T-helper 2 cell treated with Interferon-gamma antibody and Interleukin-4, amounts not matched to agents 100 ng/mL and 5 ng/mL, for 36 hours (primary cell): ENCODE results near the gene SIRT6. TPM values are rescaled to one million over a fixed set of nuclear protein-coding genes. Genes with fewer than 3 reads are reported as not detected.
"Not testable (repeated sequence)": the region's sequence is repeated elsewhere in the genome, so short reads cannot be mapped to it uniquely, and the experiment has no call there.

ENCODE experiments used
- intact Hi-C: fragments of 100-400 bp; cut with micrococcal nuclease; formaldehyde crosslinking; loops from one replicate; pipeline ENCODE4 v1.15.1; 2023
- total RNA-seq: library from RNA; stranded (reverse); gene quantifications from 2 replicates; pipeline ENCODE4 v1.2.3, GENCODE V29; 2022

Gene SIRT6
- 34.4 and 35.6 TPM in 2 replicates for total RNA-seq

DNA sequence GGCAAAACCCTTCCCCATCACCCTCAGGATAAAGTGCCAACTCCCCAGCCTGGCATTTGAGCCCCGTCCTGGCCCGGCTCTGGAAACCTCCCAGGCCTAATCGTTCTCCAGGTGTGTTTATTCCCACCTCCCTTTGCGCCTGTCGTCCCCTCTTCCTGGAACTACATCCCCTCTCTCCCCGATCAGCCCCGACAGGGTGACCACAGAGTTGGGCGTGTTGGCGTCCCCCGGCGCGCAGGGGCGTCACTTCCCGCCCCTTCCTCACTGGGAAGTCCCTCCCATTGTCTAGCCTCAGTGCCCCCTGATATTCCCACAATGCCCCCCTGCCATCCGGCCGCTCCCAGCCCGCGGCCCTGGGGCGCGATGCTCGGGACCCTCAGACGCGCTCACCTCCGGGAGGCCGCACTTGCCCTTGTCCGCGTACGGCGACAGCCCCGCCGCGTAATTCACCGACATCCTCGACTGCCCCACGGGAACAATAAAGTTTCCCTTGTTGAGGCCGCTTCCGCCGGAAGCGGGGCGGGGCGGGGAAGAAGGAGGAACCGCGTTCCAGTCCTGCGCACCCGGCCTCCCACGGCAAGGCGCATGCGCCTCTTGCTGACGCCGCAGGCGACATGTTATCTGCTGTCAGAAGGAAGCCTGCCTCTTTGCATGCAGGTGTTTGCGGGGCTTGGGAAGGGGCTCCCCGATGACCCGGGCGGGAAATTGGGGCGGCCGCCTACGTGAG is at the start of gene SIRT6, which contains the start of gene ANKRD24:
TSS of gene SIRT6 (minus strand) at position 480 of the 727 bp plus-strand sequence. CDS start at position 456, 24 bp downstream.
TSS of gene ANKRD24 (plus strand) at position 606 of the 727 bp plus-strand sequence. CDS start 3,737 bp downstream, outside the sequence.
- intact Hi-C loops = loop anchor here (5.0 kb wide), 1 partner anchor 115 kb away; the partner anchor contains the start of gene ZBTB7A

DNA sequence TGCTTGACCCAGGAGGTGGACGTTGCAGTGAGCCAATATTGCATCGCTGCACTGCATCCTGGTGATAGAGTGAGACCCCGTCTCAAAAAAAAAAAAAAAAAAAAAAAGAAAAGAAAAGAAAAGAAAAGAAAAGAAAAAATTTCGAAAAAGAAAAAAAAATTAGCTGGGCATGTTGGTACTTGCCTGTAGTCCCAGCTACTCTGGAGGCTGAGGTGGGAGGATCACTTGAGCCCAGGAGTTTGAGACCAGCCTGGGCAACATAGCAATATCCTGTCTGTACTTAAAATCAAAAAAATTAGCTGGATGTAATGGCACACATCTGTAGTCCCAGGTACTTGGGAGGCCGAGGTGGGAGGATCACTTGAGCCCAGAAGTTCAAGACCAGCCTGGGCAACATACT is 49.8 kb upstream of the SIRT6 start:
- intact Hi-C loops = not testable (repeated sequence)

DNA sequence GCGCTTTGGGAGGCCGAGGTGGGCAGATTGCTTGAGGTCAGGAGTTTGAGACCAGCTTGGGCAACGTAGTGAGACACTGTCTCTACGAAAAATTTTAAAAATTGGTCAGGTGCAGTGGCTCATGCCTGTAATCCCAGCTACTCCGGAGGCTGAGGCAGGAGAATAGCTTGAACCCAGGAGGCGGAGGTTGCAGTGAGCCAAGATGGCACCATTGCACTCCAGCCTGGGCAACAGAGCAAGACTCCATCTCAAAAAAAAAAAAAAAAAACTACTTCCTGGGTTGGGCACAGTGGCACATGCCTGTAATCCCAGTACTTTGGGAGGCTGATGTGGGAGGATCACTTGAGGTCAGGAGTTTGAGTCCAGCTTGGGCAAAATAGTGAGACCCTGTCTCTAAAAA is 49.2 kb upstream of the SIRT6 start:
- intact Hi-C loops = not testable (repeated sequence)

DNA sequence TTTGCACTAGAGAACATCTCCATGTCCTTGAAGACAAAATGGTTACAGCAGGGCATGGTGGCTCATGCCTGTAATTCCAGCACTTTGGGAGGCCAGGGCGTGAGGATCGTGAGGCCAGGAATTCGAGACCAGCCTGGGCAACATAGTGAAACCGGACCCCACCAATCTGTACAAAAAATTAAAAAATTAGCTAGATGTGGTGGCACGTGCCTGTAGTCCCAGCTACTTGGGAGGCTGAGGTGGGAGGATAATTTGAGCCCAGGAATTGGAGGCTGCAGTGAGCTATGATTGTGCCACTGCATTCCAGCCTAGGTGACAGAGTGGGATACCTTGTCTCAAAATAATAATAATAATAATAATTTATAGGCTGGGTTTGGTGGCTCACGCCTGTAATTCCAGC is 47.9 kb upstream of the SIRT6 start:
- intact Hi-C loops = not testable (repeated sequence)

DNA sequence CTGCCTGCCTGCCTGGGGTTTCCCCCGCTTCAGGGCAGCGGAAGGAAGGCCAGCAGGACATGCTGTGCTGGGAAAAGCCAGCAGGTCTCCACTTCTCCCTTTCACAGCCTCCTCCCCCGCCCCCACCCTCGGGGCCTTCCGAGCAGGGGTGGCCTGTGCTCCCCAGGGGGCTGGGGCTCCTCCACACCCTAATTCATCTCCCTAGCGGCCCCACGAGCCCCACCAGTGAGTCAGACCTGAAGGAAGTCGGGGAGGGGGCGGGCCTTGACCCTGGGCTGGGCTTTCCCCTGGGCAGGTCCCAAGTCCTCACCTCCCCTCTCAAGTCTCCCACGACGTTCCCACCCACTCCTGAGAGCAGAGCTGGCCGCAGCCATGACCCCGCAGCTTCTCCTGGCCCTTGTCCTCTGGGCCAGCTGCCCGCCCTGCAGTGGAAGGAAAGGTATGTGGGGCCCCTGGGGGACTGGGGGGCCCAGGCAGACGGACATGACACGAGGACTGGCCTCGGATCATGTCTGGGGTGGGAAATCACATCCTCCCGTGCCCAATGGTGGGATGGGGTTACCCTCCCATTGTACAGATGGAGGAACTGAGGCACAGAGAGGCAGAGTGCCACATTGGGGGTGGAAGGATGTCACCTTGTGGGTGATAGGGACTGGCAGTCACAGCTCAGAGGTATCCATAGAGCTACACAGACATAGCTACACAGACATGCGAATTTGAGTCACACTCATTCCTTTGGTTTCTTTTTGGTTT is 47.0 kb upstream of the SIRT6 start, which contains the start of gene EBI3:
TSS of gene EBI3 (plus strand) at position 345 of the 753 bp plus-strand sequence. CDS start at position 373, 28 bp downstream.
- intact Hi-C loops = no loop called here

DNA sequence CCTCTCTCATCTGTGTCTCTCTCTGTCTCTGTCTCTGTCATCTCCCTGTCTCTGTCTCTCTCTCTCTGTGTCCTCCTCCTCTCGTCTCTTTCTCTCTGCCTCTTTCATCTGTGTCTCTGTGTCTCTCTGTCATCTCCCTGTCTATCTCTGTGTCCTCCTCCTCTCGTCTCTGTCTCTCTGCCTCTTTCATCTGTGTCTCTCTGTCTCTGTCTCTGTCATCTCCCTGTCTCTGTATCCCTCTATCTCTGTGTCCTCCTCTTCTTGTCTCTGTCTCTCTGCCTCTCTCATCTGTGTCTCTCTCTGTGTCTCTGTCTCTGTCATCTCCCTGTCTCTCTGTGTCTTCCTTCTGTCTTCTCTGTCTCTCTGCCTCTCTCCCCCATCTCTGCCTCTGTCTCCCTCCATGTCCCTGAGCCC is 46.4 kb upstream of the SIRT6 start:
- intact Hi-C loops = no loop called here

DNA sequence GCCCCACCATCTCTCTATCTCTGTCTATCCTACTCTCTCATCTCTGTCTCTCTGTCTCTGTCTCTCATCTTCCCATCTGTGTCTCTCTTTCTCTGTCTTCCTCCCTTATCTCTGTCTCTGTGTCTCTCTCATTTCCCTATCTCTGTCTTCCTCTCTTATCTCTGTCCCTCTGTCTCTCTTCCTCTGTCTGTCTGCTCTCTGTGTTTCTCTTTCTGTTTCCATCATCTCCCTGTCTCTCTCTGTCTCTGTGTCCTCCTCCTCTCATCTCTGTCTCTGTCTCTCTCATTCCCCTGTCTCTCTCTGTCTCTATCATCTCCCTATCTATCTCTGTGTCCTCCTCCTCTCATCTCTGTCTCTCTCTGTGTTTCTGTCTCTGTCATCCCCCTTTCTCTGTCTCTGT is 45.4 kb upstream of the SIRT6 start:
- intact Hi-C loops = no loop called here

DNA sequence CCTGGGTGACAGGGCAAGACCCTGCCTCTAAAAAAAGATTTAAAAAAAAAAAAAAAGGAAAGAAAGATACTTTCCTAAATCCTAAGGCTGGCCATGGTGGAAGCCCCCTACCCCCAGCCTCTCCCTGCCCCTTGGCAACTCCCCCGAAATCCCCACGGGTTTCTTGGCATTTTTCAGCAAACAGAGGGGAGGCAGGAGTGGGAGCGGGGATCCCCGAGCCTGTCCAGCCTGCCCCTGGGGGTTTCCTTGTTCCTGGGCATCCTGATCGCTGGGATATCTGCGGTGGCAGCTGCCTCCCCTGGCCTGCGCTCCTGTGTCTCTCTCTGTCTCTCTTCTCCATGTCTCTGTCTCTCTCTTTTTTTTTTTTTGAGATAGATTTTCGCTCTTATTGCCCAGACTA is 43.5 kb upstream of the SIRT6 start:
- intact Hi-C loops = no loop called here

DNA sequence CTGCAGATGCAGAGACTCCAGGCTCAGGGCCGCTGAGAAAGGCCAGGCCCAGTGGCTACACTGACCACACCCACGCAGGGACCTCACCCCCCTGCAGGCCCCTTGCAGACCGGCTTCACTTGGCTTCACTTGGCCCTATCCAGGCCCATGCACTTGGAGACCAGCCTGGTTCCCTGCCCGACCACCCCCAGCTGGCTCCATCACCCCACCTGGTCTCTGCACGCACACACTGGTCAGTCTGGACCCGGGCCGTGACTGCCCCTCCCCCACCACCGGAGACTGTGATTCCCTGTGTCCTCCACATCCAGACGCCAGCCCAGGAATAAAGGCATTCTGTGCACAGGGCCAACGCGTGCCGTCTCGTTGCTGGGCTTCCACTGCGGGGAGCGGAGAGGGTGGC is 42.1 kb upstream of the SIRT6 start:
- intact Hi-C loops = no loop called here

DNA sequence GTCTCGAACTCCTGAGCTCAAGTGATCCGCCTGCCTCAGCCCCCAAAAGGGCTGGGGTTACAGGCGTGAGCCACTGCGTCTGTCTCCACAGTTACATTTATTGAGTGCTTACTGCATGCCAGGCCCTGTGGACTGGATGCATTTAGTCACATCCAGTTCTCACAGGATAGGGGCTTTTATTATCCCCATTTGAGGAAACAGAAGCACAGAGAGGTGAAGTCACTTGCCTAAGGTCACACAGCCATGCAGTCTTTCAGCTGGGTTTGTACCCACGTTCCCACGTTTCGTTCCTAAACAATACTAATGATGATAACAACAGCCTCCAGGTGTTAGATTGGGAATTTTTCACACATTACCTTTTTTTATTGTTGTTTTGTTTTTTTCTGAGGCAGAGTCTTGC is 37.8 kb upstream of the SIRT6 start:
- intact Hi-C loops = no loop called here

DNA sequence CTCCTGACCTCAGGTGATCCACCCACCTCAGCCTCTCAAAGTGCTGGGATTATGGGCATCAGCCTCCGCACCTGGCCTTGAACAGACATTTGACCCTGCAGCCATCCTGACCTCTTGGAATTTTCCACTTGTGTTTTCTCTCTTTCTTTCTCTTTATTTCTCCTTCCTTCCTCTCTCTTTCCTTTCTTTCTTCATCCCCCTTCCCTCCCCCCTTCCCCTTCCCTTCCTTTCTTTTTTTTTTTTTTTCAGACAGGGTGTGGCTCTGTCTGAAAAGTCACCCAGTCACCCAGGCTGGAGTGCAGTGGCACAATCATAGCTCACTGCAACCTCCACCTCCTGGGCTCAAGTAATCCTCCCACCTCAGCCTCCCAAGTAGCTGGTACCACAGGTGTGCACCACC is 36.2 kb upstream of the SIRT6 start:
- intact Hi-C loops = not testable (repeated sequence)

DNA sequence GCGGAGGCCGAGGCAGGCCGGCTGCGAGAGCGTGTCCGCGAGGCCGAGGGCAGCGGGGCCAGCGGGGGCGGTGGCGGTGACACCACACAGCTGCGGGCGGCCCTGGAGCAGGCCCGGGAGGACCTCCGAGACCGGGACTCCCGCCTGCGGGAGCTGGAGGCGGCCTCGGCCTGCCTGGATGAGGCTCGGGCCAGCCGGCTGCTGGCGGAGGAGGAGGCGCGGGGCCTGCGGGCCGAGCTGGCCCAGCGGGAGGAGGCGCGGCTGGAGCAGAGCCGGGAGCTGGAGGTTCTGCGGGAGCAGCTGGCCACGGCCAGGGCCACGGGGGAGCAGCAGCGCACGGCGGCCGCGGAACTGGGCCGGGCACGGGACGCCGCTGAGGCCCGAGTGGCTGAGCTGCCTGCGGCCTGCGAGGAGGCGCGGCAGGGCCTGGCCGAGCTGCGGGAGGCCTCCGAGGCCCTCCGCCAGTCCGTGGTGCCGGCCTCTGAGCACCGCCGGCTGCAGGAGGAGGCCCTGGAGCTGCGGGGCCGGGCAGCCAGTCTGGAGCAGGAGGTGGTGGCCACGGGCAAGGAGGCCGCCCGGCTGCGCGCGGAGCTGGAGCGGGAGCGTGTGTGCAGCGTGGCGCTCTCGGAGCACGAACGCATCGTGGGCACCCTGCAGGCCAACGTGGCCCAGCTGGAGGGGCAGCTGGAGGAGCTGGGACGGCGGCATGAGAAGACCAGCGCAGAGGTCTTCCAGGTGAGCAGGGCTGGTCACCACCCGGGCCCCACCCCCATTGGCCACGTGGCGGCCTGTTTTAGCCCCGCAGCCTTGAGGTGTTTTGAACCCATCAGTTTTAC is 35.3 kb upstream of the SIRT6 start:
- intact Hi-C loops = no loop called here

DNA sequence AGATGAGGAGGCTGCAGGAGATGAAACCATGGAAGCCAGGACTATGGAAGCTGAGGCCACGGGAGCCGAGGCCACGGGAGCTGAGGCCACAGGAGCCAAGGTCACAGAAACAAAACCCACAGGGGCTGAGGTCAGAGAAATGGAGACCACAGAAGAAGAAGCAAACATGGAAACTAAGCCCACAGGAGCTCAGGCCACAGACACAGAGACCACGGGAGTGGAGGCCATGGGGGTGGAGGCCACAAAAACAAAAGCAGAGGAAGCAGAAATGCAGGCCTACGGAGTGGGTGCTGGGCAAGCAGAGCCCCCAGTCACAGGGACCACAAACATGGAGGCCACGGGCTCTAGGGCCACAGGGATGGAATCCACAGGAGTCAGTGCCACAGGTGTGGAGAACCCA is 34.5 kb upstream of the SIRT6 start:
- intact Hi-C loops = no loop called here

DNA sequence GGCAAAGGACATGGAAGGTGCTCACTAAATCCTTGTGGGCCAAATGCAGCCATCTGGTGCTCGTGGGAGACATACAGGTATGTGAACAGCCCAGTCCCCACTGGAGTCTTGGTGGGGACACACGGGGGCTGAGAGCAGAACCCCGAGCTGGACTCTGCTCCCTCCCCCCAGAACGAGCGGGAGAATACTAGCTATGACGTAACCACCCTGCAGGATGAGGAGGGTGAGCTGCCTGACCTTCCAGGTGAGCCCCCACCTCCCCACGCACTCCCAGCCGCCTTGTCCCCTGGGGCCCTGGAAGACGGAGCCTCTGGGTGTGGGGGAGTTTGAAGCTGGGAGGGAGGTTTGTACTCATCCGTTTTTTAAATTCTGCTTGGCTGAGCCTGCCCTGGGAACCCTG is 33.4 kb upstream of the SIRT6 start:
- intact Hi-C loops = no loop called here

DNA sequence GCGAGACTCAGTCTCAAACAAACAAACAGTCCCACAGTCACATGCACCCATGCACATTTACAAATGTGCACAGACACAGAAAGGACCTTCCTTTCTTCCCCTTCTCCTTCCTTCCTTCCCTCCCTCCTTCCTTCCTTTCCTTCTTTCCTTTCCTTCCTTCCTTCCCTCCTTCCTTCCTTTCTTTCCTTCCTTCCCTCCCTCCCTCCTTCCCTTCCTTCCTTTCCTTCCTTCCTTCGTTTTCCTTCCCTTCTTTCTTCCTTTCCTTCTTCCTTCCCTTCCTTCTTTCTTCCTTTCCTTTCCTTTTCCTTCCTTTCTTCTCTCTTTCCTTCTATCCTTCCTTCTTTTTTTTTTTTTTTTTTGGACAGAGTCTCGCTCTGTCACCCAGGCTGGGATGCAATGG is 30.8 kb upstream of the SIRT6 start:
- intact Hi-C loops = no loop called here

DNA sequence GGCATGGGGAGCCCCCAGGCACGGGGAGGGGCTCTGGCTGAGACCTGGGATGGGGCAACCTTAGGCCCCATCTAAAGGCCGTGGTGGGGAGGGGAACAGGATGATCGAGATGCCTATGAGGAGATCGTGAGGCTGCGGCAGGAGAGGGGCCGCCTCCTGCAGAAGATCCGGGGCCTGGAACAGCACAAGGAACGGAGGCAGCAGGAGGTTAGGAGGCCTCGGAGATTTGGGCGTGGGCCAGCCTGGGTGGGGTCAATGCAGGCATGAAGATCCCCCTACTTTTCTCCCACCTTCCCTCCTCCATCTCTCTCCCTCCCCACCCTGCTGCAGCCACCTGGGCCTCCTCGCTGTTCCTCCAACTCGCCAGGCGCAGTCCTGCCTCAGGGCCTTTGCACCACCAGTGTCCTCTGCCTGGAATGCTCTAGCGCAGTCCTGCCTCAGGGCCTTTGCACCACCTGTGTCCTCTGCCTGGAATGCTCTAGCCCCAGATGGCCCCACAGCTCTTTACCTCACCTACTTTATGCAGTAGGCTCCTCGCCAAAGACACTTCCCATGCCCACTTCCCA is 27.9 kb upstream of the SIRT6 start:
- intact Hi-C loops = no loop called here

DNA sequence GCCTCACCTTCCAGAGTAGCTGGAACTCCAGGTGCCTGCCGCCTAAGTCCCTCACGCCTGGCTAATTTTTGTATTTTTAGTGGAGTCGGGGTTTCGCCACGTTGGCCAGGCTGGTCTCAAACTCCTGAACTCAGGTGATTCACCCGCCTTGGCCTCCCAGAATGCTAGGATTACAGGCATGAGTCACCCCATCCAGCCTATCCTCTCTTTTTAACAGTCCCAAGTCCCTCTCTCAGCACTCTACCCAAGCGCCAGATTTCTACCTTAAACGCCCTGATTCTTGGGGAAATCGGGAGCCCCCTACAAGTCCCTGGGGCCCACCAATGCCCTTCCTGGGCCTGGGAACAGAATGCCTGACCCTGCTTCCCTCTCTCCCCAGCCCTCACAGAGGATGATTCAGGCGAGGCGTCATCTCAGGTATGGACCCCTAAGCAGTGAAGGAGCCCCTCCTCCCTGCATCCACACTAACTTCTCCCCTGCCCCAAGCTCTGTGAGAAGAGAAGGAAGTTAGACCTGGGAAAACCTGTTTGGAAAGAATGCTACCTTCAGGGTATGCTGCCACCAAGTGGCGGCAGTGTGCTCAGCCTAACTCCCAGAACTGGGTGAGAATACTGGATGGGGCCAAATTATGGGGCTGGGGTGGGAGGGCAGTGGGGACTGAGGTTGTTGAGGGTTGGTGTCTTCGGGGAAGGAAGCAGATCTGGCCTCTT is 26.2 kb upstream of the SIRT6 start:
- intact Hi-C loops = no loop called here

DNA sequence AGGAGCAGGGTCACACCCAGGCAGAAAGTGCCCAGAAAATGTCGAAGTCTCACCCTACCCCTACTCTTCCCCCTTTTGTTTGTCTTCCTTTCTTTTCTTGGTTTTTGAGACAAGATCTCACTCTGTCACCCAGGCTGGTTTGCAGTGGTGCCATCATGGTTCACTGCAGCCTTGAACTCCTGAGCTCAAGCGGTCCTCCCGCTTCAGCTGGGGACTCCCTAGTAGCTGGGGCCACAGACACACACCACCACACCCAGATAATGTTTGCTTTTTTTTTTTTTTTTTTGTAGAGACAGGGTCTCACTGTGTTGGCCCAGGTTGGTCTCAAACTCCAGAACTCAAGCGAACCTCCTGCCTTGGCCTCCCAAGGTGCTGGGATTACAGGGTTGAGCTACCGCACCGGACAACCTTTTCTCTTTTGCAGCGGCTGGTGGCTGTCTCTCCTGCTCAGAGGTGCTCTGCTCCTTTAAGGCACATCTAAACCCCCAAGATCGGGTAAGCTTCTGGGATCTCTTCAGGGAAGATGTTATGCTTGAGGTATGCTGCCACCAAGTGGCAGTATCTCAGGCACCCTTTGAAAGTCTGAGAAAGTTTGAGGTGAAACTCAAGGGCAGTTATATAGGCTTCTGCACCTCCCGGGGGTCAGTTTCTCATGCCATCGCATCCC is 24.6 kb upstream of the SIRT6 start:
- intact Hi-C loops = no loop called here

DNA sequence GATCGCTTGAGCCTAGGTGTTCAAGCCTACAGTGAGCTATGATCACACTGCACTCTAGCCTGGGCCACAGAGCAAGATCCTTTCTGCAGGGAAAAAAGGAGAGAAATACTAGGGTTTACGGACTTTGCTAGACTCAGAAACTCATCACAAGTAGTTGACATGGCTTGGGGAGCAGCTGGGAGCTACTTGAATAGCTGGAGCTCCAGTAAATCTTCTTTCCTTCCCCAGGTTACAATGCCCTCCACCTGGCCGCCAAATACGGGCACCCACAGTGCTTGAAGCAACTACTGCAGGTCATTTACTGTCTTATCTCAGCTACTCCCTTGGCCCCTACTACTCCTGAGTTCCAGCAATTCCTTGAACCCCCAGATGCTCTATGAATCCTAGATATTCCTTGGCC is 19.4 kb upstream of the SIRT6 start:
- intact Hi-C loops = no loop called here

DNA sequence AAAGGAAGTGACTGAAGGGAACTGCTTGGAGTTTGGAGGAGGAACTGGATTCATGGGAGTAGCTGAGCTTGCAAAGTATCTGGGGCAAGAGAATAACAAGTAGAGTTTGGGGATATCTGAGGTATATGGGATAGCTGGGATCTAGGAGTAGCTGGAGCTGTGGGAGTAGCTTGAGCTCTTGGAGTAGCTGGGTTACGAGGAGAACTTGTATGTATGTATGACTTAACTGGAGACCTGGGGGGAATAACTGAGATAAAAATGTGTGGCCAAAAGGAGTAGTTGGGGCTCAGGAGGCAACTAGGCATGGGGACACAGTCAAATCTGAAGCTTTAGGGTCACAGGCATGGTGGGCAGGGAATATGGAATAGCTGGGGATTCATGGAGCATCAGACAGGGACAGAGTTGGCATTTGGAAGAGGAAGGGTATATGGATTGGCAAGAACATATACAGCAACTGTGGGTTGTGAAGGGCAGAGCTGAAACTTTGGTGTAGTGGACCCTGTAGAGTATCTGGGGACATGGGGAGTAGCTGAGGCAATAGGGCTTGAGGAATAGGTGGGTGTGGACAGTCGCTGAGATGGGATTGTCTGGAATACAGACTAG is 18.7 kb upstream of the SIRT6 start:
- intact Hi-C loops = no loop called here
